T-helper 2 cell treated with Interferon-gamma antibody and Interleukin-4, amounts not matched to agents 5 μg/mL and 100 μg/mL, for 36 hours (primary cell): ENCODE data around the gene B9D2.

Source experiments
- DNase-seq: peaks from one replicate; pipeline ENCODE4 v3.0.0; 2021; ENCODE audit warnings: low spot score
- H3K27ac Mint-ChIP-seq: one replicate; pipeline ENCODE4 v1.8.0; 2021; ENCODE audit warnings: mild to moderate bottlenecking, mixed read lengths
- H3K27me3 Mint-ChIP-seq: one replicate; pipeline ENCODE4 v1.8.0; 2021; ENCODE audit warnings: low read depth, mixed read lengths
- H3K36me3 Mint-ChIP-seq: one replicate; pipeline ENCODE4 v1.8.0; 2021; ENCODE audit warnings: low read depth, mixed read lengths
- H3K4me1 Mint-ChIP-seq: one replicate; pipeline ENCODE4 v1.8.0; 2021; ENCODE audit warnings: low read depth, mixed read lengths
- H3K4me3 Mint-ChIP-seq: one replicate; pipeline ENCODE4 v1.8.0; 2022; ENCODE audit warnings: mild to moderate bottlenecking, moderate library complexity, mixed read lengths
- H3K9me3 Mint-ChIP-seq: one replicate; pipeline ENCODE4 v1.8.0; 2021; ENCODE audit warnings: mixed read lengths

B9D2 gene

GRCh38 chr19:41311613-41312012 is 52.3 kb downstream of the B9D2 start:
- Mint-ChIP-seq H3K27ac (peak overlapping the region; percentile 71), H3K27me3 (no peaks in the 10 kb centered on the region), H3K36me3 (peaks cover 51% of the 10 kb centered on the region), H3K4me1 (peaks cover 40% of the 10 kb centered on the region), H3K4me3 (peak overlapping the region; percentile 98), H3K9me3 (no peaks in the 10 kb centered on the region)
- DNase-seq = no peak

DNA sequence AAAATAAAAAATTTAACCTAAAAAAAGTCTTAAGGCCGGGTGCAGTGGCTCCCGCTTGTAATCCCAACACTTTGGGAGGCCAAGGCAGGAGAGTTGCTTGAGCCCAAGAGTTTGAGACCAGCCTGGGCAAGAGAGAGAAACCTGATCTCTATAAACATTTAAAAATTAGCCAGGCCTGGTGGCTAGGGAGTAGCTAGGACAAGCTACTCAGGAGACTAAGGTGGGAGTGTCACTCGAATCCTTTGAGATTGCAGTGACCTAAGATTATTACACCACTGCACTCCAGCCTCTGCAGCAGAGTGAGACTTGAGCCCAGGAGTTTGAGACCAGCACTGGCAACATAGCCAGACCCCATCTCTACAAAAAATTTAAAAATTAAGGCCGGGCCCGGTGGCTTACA is 52.9 kb downstream of the B9D2 start:
- Mint-ChIP-seq H3K27ac (peak overlapping the region; percentile 94), H3K4me1 (peaks cover 45% of the 10 kb centered on the region), H3K4me3 (peak overlapping the region; percentile 98), H3K27me3 (no peaks in the 10 kb centered on the region), H3K36me3 (peaks cover 50% of the 10 kb centered on the region), H3K9me3 (no peaks in the 10 kb centered on the region)
- no peak for DNase-seq

DNA sequence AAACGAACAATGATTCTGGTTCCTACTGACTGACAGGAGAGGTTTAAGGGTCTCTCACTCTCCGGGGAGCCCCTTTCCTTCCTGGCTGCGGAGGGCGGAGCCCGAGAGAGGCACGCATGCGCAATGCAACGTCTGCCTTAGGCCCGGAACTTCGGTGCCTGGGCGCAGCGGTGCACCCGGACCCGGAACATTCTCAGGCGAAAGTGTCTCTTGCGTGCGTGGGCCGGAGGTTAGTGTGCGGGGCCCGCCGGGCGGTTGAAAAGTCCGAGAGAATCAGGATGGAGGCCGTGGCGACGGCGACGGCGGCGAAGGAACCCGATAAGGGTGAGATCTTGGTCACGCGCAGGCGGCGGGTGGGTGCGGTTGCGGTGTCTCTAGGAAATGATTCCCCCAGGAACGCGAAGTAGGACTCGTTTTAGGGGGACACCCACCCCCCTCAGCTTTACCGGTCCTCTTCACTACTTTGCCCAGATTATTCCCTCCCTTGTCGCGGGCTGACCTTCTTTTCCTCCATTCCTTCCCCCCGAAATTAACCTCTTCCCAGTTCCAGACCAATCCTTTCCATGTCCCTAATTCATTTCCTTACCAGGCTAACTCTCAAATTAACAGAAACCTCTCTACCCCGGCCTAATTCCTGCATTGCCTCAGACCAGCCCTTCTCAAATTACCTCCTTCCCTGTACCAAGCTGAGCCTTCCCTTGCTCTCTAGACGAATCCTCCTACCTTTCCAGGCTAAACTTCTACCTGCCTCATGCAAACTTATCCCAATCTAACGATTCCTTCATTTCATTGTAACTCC is 53.7 kb downstream of the B9D2 start, which contains the start of gene CCDC97:
CCDC97 (plus strand) TSS at position 140 of the 799 bp plus-strand sequence; CDS start at position 279, 139 bp downstream.
- H3K9me3 Mint-ChIP-seq = no peaks in the 10 kb centered on the region
- DNase-seq = peak; percentile 91
- peak within 1 kb of the TSS; percentile 94 for H3K27ac Mint-ChIP-seq
- peaks cover 48% of the 10 kb centered on the region for H3K4me1 Mint-ChIP-seq
- H3K36me3 Mint-ChIP-seq = peaks cover 56% of the 10 kb centered on the region
- H3K27me3 Mint-ChIP-seq = no peaks in the 10 kb centered on the region
- H3K4me3 Mint-ChIP-seq = peak within 1 kb of the TSS; percentile 98

DNA sequence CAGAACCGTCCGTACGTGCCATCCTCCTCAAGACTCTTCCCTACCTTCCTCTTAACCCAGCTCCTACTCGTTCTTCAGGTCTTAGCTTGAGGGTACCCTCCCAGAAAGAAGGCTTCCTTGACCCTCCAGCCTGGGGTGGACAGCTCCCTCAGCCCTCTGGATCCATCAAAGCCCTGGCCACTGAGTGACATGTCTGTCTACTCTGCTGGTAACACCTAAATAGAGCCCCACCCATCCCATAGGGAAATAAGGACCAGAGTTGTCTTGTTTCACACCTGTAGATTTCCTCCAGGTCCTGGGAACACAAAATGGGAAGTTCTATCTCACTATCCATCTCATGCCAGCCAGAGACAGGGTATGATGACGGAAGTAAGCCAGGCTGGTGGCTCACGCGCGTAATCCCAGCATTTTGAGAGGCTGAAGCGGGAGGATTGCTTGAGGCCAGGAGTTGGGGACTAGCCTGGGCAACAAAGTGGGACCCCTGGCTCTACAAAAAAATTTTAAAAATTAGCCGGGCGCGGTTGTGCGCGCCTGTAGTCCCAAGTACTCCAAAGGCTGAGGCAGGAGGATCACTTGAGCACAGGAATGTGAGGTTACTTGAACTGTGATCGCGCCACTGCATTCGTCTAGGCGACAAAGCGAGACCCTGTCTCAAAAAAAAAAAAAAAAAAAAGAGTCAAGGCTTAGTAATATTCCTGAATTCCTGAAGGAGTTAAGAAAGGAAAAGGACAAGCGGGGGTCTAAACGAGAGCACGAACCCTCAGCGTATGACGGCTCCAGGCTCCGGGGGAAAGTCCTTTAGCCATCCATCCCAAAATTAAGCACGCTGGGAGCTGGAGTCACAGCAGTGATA is 54.5 kb downstream of the B9D2 start:
- Mint-ChIP-seq H3K4me1 (peaks cover 51% of the 10 kb centered on the region), H3K27me3 (no peaks in the 10 kb centered on the region), H3K9me3 (no peaks in the 10 kb centered on the region), H3K36me3 (peaks cover 64% of the 10 kb centered on the region), H3K27ac (peak overlapping the region; percentile 94), H3K4me3 (peak overlapping the region; percentile 98)
- DNase-seq = no peak

GRCh38 chr19:41308450-41309179 is 55.3 kb downstream of the B9D2 start:
- Mint-ChIP-seq H3K9me3 (no peaks in the 10 kb centered on the region), H3K4me3 (peak overlapping the region; percentile 98), H3K27me3 (no peaks in the 10 kb centered on the region), H3K36me3 (peaks cover 70% of the 10 kb centered on the region), H3K4me1 (peaks cover 56% of the 10 kb centered on the region), H3K27ac (peak overlapping the region; percentile 94)
- DNase-seq = peak; percentile 86

GRCh38 chr19:41307954-41308449 is 55.9 kb downstream of the B9D2 start:
- H3K9me3 Mint-ChIP-seq = no peaks in the 10 kb centered on the region
- H3K4me1 Mint-ChIP-seq = peaks cover 57% of the 10 kb centered on the region
- H3K27ac Mint-ChIP-seq = peak overlapping the region; percentile 94
- no peaks in the 10 kb centered on the region for H3K27me3 Mint-ChIP-seq
- DNase-seq = no peak
- H3K4me3 Mint-ChIP-seq = peak overlapping the region; percentile 98
- peaks cover 70% of the 10 kb centered on the region for H3K36me3 Mint-ChIP-seq

- no peak for DNase-seq
- Mint-ChIP-seq H3K36me3 (peaks cover 75% of the 10 kb centered on the region), H3K27me3 (no peaks in the 10 kb centered on the region), H3K27ac (peak overlapping the region; percentile 94), H3K9me3 (no peaks in the 10 kb centered on the region), H3K4me3 (peak overlapping the region; percentile 98), H3K4me1 (peaks cover 60% of the 10 kb centered on the region)
Measured at GRCh38 chr19:41307090-41307875, 56.7 kb downstream of the B9D2 start.

- peak overlapping the region; percentile 94 for H3K27ac Mint-ChIP-seq
- peaks cover 76% of the 10 kb centered on the region for H3K36me3 Mint-ChIP-seq
- H3K4me1 Mint-ChIP-seq = peaks cover 65% of the 10 kb centered on the region
- H3K4me3 Mint-ChIP-seq = peak overlapping the region; percentile 98
- H3K27me3 Mint-ChIP-seq = no peaks in the 10 kb centered on the region
- no peak for DNase-seq
- H3K9me3 Mint-ChIP-seq = no peaks in the 10 kb centered on the region
Measured at GRCh38 chr19:41305927-41306793, 57.8 kb downstream of the B9D2 start.

DNA sequence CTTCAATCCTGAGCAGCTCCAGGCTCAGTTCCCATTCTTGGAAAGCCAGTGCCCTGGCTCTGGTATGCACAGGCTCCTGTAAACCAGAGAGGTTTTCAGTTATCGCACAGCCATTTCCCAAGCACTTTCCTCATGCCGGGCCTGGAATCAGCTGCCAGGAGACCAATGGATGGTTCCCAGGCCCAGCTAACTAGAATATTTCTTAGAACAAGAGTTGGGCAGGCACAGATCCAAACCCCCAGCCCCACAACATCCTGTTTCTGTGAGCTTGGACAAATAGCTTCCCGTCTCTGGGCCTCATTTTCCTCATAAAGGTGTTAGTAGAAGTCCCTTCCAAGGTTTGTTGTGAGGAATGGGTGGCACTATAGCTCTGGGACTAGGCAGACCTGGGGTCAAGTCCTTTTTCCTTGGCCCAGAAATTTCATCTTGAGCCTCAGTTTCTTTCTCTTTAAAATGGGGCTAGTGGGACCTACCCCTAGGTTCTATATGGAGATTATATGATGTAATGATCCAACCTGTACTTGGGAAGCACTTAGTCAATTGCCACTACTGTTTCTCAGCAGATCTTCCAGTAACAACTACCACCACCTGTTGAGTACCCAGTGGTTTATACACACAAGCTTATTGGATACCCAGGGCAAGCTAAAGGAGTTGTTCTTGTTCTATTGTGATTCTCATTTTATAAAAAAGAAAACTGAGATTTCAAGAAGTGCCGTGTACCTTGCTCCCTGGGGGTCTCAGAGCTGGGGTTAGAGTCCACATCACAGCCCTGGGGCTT is 59.1 kb downstream of the B9D2 start:
- peak overlapping the region; percentile 94 for H3K27ac Mint-ChIP-seq
- H3K4me1 Mint-ChIP-seq = peaks cover 70% of the 10 kb centered on the region
- H3K4me3 Mint-ChIP-seq = peak overlapping the region; percentile 84
- no peaks in the 10 kb centered on the region for H3K9me3 Mint-ChIP-seq
- no peaks in the 10 kb centered on the region for H3K27me3 Mint-ChIP-seq
- H3K36me3 Mint-ChIP-seq = peaks cover 82% of the 10 kb centered on the region
- DNase-seq = no peak
